Stimulated activated CD4-positive, alpha-beta T cell treated with anti-CD3 and anti-CD28 coated beads, TNF-alpha, amount 100 ng/mL, for 1 hour (primary cell): ENCODE data around the gene PRMT7.

ENCODE experiments used
- DNase-seq, 3 donors: peaks; one replicate each; pipeline ENCODE4 v3.0.0-alpha.2; 2020; ENCODE audit warnings: low read depth in 3 of 3, low spot score in 1 of 3

Gene PRMT7

GRCh38 chr16:68361485-68361884 is 50.7 kb downstream of the PRMT7 start:
- no peak for DNase-seq

GRCh38 chr16:68362262-68362913 is 51.6 kb downstream of the PRMT7 start:
- DNase-seq, result no peak

GRCh38 chr16:68362947-68363657 is 52.3 kb downstream of the PRMT7 start:
- DNase-seq, result no peak

GRCh38 chr16:68363658-68364521 is 53.1 kb downstream of the PRMT7 start:
- DNase-seq, result no peak

- DNase-seq, result no peak
Observed at GRCh38 chr16:68364561-68364998, 53.8 kb downstream of the PRMT7 start.

- DNase-seq, result no peak
Observed at GRCh38 chr16:68365167-68365817, 54.5 kb downstream of the PRMT7 start.

GRCh38 chr16:68366062-68366461 is 55.2 kb downstream of the PRMT7 start:
- DNase-seq, result no peak

GRCh38 chr16:68367030-68367429 is 56.2 kb downstream of the PRMT7 start:
- DNase-seq, result no peak

- DNase-seq, result no peak
Observed at GRCh38 chr16:68367440-68367839, 56.6 kb downstream of the PRMT7 start.

GRCh38 chr16:68367891-68368290 is 57.1 kb downstream of the PRMT7 start:
- no peak for DNase-seq

GRCh38 chr16:68368301-68368888 is 57.6 kb downstream of the PRMT7 start:
- DNase-seq, result no peak

- no peak for DNase-seq
Observed at GRCh38 chr16:68369168-68369567, 58.3 kb downstream of the PRMT7 start.

- DNase-seq, result no peak
Observed at GRCh38 chr16:68369697-68370580, 59.1 kb downstream of the PRMT7 start.

- DNase-seq, result no peak
Observed at GRCh38 chr16:68370581-68371275, 59.9 kb downstream of the PRMT7 start.

- no peak for DNase-seq
Observed at GRCh38 chr16:68371276-68371651, 60.4 kb downstream of the PRMT7 start.

GRCh38 chr16:68371706-68372380 is 61.0 kb downstream of the PRMT7 start:
- no peak for DNase-seq

- no peak for DNase-seq
Observed at GRCh38 chr16:68372381-68372720, 61.5 kb downstream of the PRMT7 start.

GRCh38 chr16:68372806-68373205 is 62.0 kb downstream of the PRMT7 start:
- DNase-seq, result no peak
